ENCODE measurements around the gene TBC1D30. TPM values are rescaled to one million over a fixed set of nuclear protein-coding genes. Genes with fewer than 3 reads are reported as not detected.

The TBC1D30 gene
- total RNA-seq, 1 donor from 2014 or later, result 14.8 TPM

DNA sequence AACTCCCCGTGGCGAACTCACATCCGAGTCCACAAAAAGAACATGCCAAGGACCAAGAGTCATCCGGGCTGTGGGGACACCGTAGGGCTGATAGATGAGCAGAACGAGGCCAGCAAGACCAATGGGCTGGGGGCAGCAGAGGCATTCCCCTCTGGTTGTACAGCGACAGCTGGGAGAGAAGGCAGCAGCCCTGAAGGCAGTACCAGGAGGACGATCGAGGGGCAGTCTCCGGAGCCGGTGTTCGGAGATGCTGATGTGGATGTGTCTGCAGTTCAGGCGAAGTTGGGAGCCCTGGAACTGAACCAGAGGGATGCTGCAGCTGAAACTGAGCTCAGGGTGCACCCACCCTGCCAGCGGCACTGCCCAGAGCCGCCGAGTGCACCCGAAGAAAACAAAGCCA is 50.7 kb downstream of the TBC1D30 start:
- TF ChIP-seq, protein P1, sequence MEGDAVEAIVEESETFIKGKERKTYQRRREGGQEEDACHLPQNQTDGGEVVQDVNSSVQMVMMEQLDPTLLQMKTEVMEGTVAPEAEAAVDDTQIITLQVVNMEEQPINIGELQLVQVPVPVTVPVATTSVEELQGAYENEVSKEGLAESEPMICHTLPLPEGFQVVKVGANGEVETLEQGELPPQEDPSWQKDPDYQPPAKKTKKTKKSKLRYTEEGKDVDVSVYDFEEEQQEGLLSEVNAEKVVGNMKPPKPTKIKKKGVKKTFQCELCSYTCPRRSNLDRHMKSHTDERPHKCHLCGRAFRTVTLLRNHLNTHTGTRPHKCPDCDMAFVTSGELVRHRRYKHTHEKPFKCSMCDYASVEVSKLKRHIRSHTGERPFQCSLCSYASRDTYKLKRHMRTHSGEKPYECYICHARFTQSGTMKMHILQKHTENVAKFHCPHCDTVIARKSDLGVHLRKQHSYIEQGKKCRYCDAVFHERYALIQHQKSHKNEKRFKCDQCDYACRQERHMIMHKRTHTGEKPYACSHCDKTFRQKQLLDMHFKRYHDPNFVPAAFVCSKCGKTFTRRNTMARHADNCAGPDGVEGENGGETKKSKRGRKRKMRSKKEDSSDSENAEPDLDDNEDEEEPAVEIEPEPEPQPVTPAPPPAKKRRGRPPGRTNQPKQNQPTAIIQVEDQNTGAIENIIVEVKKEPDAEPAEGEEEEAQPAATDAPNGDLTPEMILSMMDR (IDR thresholded peaks at IDR 0.05), result no peak
- Histone ChIP-seq H3K27ac (no peak overlapping the region), H3K4me3 (no peak overlapping the region), H3K4me1 (no peaks in the 10 kb centered on the region), H3K9me3 (no peaks in the 10 kb centered on the region), H3K27me3 (no peaks in the 10 kb centered on the region), H3K36me3 (peaks cover 15% of the 10 kb centered on the region)
- DNase-seq (no peak), ATAC-seq (no peak)
- intact Hi-C loops (cut with DNase I), result no loop called here

DNA sequence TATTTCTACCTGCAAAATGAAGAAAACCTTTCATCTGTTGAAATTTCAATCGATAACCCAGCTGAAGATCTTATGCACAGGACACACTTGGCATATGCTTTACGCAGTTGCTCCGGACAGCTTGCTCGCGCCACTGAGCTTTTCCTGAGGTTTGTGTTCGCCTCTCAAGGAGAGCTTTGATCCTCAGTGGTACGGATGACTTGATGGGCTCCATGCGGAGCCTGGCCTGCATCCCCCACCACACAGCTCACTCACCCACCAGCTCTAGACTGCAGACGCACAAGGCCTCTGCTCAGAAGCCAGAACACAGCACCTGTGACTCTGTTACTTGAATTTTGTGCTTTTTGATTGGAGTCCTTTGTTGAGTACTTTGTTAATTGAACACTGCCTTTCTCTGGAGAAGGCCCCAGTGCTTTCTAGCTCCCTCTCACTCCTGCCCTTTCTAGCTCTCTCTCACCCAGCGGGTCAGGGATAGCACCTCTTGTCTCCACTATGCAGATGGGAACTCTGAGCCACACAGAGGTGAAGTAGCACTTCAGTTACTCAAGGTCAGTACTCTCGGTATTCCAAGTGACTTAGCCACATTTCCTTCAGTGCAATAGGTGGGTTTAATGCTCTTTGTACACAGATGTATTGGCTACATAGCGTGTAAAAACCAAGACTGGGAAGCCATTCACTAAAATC is 52.1 kb downstream of the TBC1D30 start:
- Histone ChIP-seq H3K27me3 (no peaks in the 10 kb centered on the region), H3K27ac (no peak overlapping the region), H3K4me3 (no peak overlapping the region), H3K9me3 (no peaks in the 10 kb centered on the region), H3K36me3 (peaks cover 7% of the 10 kb centered on the region), H3K4me1 (no peaks in the 10 kb centered on the region)
- no peak for DNase-seq
- no peak for ATAC-seq
- intact Hi-C loops (cut with DNase I), result no loop called here
- TF ChIP-seq, protein P1 (IDR thresholded peaks at IDR 0.05), result no peak

DNA sequence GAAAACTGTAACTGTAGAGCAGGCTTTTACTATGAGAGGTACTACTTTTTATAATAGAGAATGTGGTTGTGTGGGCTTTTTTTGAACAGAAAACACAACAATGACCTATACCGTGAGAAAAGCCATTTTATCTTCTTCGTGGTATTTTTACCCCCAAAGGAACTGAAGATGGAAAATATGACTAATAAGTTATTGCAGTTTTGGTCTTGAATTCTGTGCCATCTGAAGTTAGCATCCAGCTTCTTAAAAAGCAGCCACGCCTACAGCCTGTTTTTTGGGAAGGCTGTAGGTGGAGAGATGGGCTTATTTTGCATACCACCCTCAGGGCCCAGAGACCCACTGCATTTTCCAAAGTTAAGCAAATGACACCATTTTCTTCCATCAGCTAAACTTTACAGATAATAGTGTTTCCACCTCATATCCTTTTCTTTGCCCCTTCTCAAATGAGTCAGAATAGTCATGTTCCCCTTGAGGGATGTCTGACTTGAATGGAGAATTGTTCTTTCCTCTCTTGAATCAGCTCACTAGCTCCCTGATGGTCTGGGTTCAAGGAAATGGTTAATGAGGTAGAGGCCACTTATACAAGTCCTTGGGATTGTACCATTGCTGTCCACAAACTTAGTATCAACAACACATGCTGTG is 53.0 kb downstream of the TBC1D30 start:
- Histone ChIP-seq H3K36me3 (peaks cover 7% of the 10 kb centered on the region), H3K27ac (no peak overlapping the region), H3K4me3 (no peak overlapping the region), H3K4me1 (no peaks in the 10 kb centered on the region), H3K9me3 (no peaks in the 10 kb centered on the region), H3K27me3 (no peaks in the 10 kb centered on the region)
- intact Hi-C loops (cut with DNase I), result no loop called here
- DNase-seq (no peak), ATAC-seq (no peak)
- TF ChIP-seq, protein P1 (IDR thresholded peaks at IDR 0.05), result no peak

DNA sequence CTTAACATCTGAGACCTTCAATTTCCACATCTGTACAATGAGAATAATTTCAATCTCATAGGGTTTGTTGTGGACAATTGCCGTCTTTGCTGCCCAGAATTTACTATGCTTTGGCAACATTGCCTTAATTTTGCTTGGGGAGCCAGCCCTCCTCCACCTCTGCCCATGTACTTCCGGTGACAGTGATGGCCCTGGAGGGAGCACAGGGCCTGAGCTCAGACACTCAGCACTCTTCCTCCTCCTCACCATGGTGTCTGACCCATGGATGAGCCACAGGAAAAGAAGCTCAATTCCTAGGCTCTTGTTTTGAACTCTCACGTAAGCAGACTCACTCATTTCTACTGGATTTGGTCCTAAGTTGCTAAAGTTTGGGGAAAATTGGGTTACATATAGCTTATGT is 58.2 kb downstream of the TBC1D30 start:
- ATAC-seq, result no peak
- intact Hi-C loops (cut with DNase I), result no loop called here

DNA sequence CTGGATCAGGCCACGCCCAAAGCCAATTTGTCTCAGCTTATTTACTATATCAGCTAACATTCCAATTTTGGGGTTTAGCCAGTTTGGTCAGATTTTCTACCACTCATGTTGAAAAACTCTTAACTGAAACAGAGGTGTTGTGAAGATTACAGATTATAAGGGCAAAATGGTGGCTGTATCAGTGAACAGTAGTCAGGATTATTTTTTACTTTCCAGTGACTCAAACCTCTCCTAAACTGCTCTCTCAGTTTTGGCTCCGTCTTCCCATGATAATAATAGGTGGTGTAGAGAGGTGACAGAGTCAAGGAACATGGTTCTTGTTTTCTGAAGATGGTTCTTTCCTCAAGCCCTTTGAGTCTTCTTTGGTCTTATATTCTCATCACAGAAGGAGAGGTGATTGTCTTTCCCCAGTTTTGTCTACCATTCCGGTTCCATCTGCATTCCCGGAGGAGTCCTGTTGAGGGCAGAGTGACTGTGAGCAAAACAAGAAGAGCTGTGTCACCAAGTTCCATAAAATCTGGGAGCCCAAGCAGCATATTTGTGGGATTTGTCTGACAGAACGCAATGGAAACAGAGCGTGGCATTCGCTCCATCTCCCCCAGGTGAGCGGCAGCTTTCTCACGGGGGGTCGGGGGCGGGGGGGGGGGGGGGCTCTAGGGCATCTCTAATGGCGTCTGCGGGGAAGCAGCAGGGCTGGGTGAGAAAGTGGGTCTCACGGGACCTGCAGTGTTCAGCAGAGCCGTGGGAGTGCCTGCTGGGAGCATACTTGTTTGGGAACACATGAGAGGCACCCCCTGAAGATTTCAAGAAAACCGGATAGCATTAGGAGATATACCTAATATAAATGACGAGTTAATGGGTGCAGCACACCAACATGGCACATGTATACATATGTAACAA is 59.1 kb downstream of the TBC1D30 start:
- ATAC-seq (no peak), DNase-seq (no peak)
- Histone ChIP-seq H3K27me3 (no peaks in the 10 kb centered on the region), H3K27ac (no peak overlapping the region), H3K9me3 (no peaks in the 10 kb centered on the region), H3K36me3 (no peaks in the 10 kb centered on the region), H3K4me1 (no peaks in the 10 kb centered on the region), H3K4me3 (no peak overlapping the region)
- intact Hi-C loops (cut with DNase I), result no loop called here
- TF ChIP-seq, protein P1 (IDR thresholded peaks at IDR 0.05), result no peak

More for the DNA sequence above, 58.2 kb downstream of the TBC1D30 start:
- no peak overlapping the region for H3K4me3 ChIP-seq
- no peaks in the 10 kb centered on the region for H3K4me1 ChIP-seq
- H3K27ac ChIP-seq, result no peak overlapping the region
- H3K9me3 ChIP-seq, result no peaks in the 10 kb centered on the region
- TF ChIP-seq, protein P1 (IDR thresholded peaks at IDR 0.05), result no peak
- H3K27me3 ChIP-seq, result no peaks in the 10 kb centered on the region
- DNase-seq, result no peak
- H3K36me3 ChIP-seq, result no peaks in the 10 kb centered on the region
